H1 (cell line): ENCODE measurements around the gene MRE11. TPM values are rescaled to one million over a fixed set of nuclear protein-coding genes. Genes with fewer than 3 reads are reported as not detected.

Experiments
- CTCF ChIA-PET: fragments of 300-600 bp; sonication (Branson Sonifier 250); formaldehyde crosslinking; loops from one replicate; lab custom pipeline; 2021; ENCODE audit not compliant: partially characterized antibody; lab: Charles Lee
- POLR2A ChIA-PET: fragments of 300-600 bp; sonication (Branson Sonifier 250); formaldehyde crosslinking; loops from one replicate; lab custom pipeline; 2021; ENCODE audit warnings: inconsistent platforms; ENCODE audit not compliant: partially characterized antibody; lab: Charles Lee
- DNase-seq, 2 experiments: peaks; one replicate each; pipeline versions ENCODE4 v3.0.0 to v3.0.0-alpha.2; 2010 to 2022; ENCODE audit warnings: low spot score in 2 of 2, low read depth in 1 of 2, mixed read lengths in 1 of 2
- FAIRE-seq: peaks from 2 replicates; lab custom pipeline; 2011; peaks lifted over from hg19 to GRCh38; lab: Jason Lieb, UNC
- H2AFZ ChIP-seq: 2 replicates; pipeline ENCODE4 v1.8.1; 2012; ENCODE audit warnings: low read length, inconsistent platforms
- H2AK5ac ChIP-seq: 2 replicates; pipeline ENCODE4 v1.6.1; 2013; ENCODE audit warnings: low read depth, low read length
- H2BK120ac ChIP-seq: replicated peaks from 2 replicates; pipeline ENCODE3; 2013; ENCODE audit warnings: low read depth, low read length, inconsistent platforms
- H2BK12ac ChIP-seq: 2 replicates; pipeline ENCODE4 v1.6.1; 2013; ENCODE audit warnings: low read depth, low read length
- H2BK15ac ChIP-seq: 2 replicates; pipeline ENCODE4 v1.6.1; 2013; ENCODE audit warnings: low read length
- H2BK20ac ChIP-seq: 2 replicates; pipeline ENCODE4 v1.6.1; 2013; ENCODE audit warnings: low read length
- H2BK5ac ChIP-seq: 2 replicates; pipeline ENCODE4 v1.6.1; 2013; ENCODE audit warnings: low read depth, low read length
- H3K14ac ChIP-seq: 2 replicates; pipeline ENCODE4 v1.6.1; 2013; ENCODE audit warnings: inconsistent platforms; ENCODE audit not compliant: insufficient read length
- H3K18ac ChIP-seq: 2 replicates; pipeline ENCODE4 v1.6.1; 2013; ENCODE audit warnings: low read length; ENCODE audit errors: extremely low read depth
- H3K23ac ChIP-seq: 2 replicates; pipeline ENCODE4 v1.6.1; 2013; ENCODE audit warnings: inconsistent platforms; ENCODE audit not compliant: insufficient read length
- H3K23me2 ChIP-seq: 2 replicates; pipeline ENCODE4 v1.6.1; 2013; ENCODE audit warnings: low read depth, low read length
- H3K27ac ChIP-seq: 2 replicates; pipeline ENCODE4 v1.6.1; 2011; ENCODE audit warnings: low read depth, low read length, inconsistent platforms
- H3K27me3 ChIP-seq, 4 experiments: replicated peaks in 1 of 4; 1 replicate in 1 of 4; 2 replicates in 3 of 4; pipeline versions ENCODE4 v1.6.1 to v1.8.1; 2011 to 2013; ENCODE audit warnings: low read length in 3 of 4, mild to moderate bottlenecking in 3 of 4, inconsistent platforms in 2 of 4, mixed read lengths in 2 of 4, moderate library complexity in 1 of 4; ENCODE audit not compliant: control insufficient read depth in 3 of 4, insufficient read depth in 3 of 4; ENCODE audit errors: extremely low read depth in 1 of 4
- H3K36me3 ChIP-seq, 4 experiments: 2 replicates each; pipeline versions ENCODE4 v1.6.1 to v1.8.1; 2011 to 2013; ENCODE audit warnings: mild to moderate bottlenecking in 4 of 4, low read length in 3 of 4, moderate library complexity in 2 of 4, control low read depth in 1 of 4, inconsistent platforms in 1 of 4; ENCODE audit not compliant: insufficient read depth in 4 of 4, control insufficient read depth in 2 of 4
- H3K4ac ChIP-seq: replicated peaks from 2 replicates; pipeline ENCODE3; 2013; ENCODE audit warnings: low read length, low read depth, mixed read lengths, inconsistent platforms; ENCODE audit not compliant: insufficient read length
- H3K4me1 ChIP-seq, 4 experiments: replicated peaks in 1 of 4; 1 replicate in 1 of 4; 2 replicates in 3 of 4; pipeline versions ENCODE4 v1.6.1 to v1.8.1; 2011 to 2013; ENCODE audit warnings: low read length in 3 of 4, inconsistent platforms in 2 of 4, mixed read lengths in 1 of 4; ENCODE audit not compliant: insufficient read depth in 4 of 4, control insufficient read depth in 3 of 4
- H3K4me2 ChIP-seq, 2 experiments: 2 replicates each; pipeline versions ENCODE4 v1.6.1 to v1.8.1; 2011 to 2013; ENCODE audit warnings: low read depth in 2 of 2, low read length in 2 of 2, control low read depth in 1 of 2, inconsistent platforms in 1 of 2, mild to moderate bottlenecking in 1 of 2; ENCODE audit not compliant: insufficient read depth in 1 of 2
- H3K4me3 ChIP-seq, 4 experiments: fragments of 200-600, 300-600 bp in 1 of 4; sonication (generic), shearing (Covaris generic), sonication (Bioruptor Twin) in 1 of 4; 2 replicates each; pipeline versions ENCODE4 v1.5.1 to v1.8.1; 2011 to 2016; ENCODE audit warnings: low read length in 4 of 4, low read depth in 3 of 4, control low read depth in 2 of 4, inconsistent platforms in 2 of 4, mild to moderate bottlenecking in 2 of 4, mixed read lengths in 1 of 4, moderate library complexity in 1 of 4; ENCODE audit not compliant: insufficient read depth in 2 of 4; ENCODE audit errors: extremely low read depth in 1 of 4
- H3K56ac ChIP-seq: replicated peaks from 2 replicates; pipeline ENCODE3; 2013; ENCODE audit warnings: low read depth, mild to moderate bottlenecking, mixed read lengths, low read length, inconsistent platforms; ENCODE audit not compliant: insufficient read length
- H3K79me1 ChIP-seq: 2 replicates; pipeline ENCODE4 v1.6.1; 2013; ENCODE audit warnings: low read depth, low read length, control low read depth
- H3K79me2 ChIP-seq, 2 experiments: 2 replicates each; pipeline versions ENCODE4 v1.6.1 to v1.8.1; 2012 to 2013; ENCODE audit warnings: low read length in 2 of 2, mild to moderate bottlenecking in 2 of 2, inconsistent platforms in 1 of 2; ENCODE audit not compliant: insufficient read depth in 2 of 2, control insufficient read depth in 1 of 2
- H3K9ac ChIP-seq, 4 experiments: replicated peaks in 1 of 4; 1 replicate in 1 of 4; 2 replicates in 3 of 4; pipeline versions ENCODE4 v1.6.1 to v1.8.1; 2011 to 2013; ENCODE audit warnings: low read depth in 3 of 4, low read length in 3 of 4, control low read depth in 2 of 4, mild to moderate bottlenecking in 2 of 4, moderate library complexity in 2 of 4, inconsistent platforms in 1 of 4; ENCODE audit errors: extremely low read depth in 1 of 4
- H3K9me3 ChIP-seq, 2 experiments: 2 replicates each; pipeline versions ENCODE4 v1.6.1 to v1.8.1; 2012 to 2013; ENCODE audit warnings: mild to moderate bottlenecking in 2 of 2, moderate library complexity in 2 of 2, control low read depth in 1 of 2, inconsistent platforms in 1 of 2, low read depth in 1 of 2, low read length in 1 of 2, mixed read lengths in 1 of 2; ENCODE audit not compliant: insufficient read depth in 2 of 2
- H4K20me1 ChIP-seq, 2 experiments: replicated peaks in 1 of 2; 2 replicates each; pipeline versions ENCODE3 to v1.8.1; 2011 to 2013; ENCODE audit warnings: inconsistent platforms in 2 of 2, low read length in 2 of 2, mild to moderate bottlenecking in 1 of 2; ENCODE audit not compliant: insufficient read depth in 2 of 2, control insufficient read depth in 1 of 2
- H4K5ac ChIP-seq: 2 replicates; pipeline ENCODE4 v1.6.1; 2013; ENCODE audit warnings: low read length, low read depth, mixed read lengths, inconsistent platforms; ENCODE audit not compliant: insufficient read length
- H4K8ac ChIP-seq: 2 replicates; pipeline ENCODE4 v1.8.0; 2013; ENCODE audit warnings: mild to moderate bottlenecking, moderate library complexity, low read length, inconsistent platforms; ENCODE audit not compliant: insufficient read depth; ENCODE audit errors: extremely low read depth
- H4K91ac ChIP-seq: replicated peaks from 2 replicates; pipeline ENCODE3; 2013; ENCODE audit warnings: low read length, mixed read lengths, inconsistent platforms; ENCODE audit not compliant: insufficient read length
- ATF3 ChIP-seq: IDR thresholded peaks from 2 replicates; pipeline ENCODE4 v1.6.1; 2011; ENCODE audit warnings: low read depth, mild to moderate bottlenecking, low read length; ENCODE audit not compliant: insufficient read depth
- EGR1 ChIP-seq: IDR thresholded peaks from 2 replicates; pipeline ENCODE4 v1.6.1; 2011; ENCODE audit warnings: low read depth, low read length, borderline replicate concordance
- RAD21 ChIP-seq, 2 experiments: IDR thresholded peaks in 1 of 2; conservative IDR thresholded peaks in 1 of 2; 2 replicates each; pipeline ENCODE4 v1.6.1; 2011; ENCODE audit warnings: low read depth in 2 of 2, low read length in 2 of 2, improper control_type of control experiment in 1 of 2, inconsistent platforms in 1 of 2, mild to moderate bottlenecking in 1 of 2, moderate library complexity in 1 of 2
- RBBP5 ChIP-seq: IDR thresholded peaks from 2 replicates; pipeline ENCODE4 v1.7.1; 2012; ENCODE audit warnings: low read depth, mild to moderate bottlenecking, inconsistent platforms, low read length, moderate library complexity, borderline replicate concordance
- SP4 ChIP-seq: IDR thresholded peaks from 2 replicates; pipeline ENCODE4 v1.6.1; 2012; ENCODE audit warnings: low read length, inconsistent platforms
- TEAD4 ChIP-seq: IDR thresholded peaks from 2 replicates; pipeline ENCODE4 v1.6.1; 2012; ENCODE audit warnings: low read depth, low read length, inconsistent platforms, mixed read lengths
- ZNF274 ChIP-seq: IDR thresholded peaks from 2 replicates; pipeline ENCODE4 v1.7.0; 2012; ENCODE audit warnings: low read length, borderline replicate concordance; ENCODE audit errors: extremely low read depth
- WGBS, 2 experiments: shearing (Covaris generic) in 1 of 2; methylation state at CpG; one replicate each; pipeline versions ENCODE4 v1.1.6 to v1.1.7; 2013 to 2015; ENCODE audit warnings: low lambda C conversion rate in 2 of 2, mixed read lengths in 2 of 2, inconsistent platforms in 1 of 2, low coverage in 1 of 2, missing lambda C conversion rate in 1 of 2; ENCODE audit not compliant: insufficient replicate concordance in 2 of 2, insufficient coverage in 1 of 2, insufficient read length in 1 of 2; ENCODE audit errors: extremely low coverage in 1 of 2, missing lambda C conversion rate in 1 of 2; 5-methylcytosine and 5-hydroxymethylcytosine counted together
- polyA plus RNA-seq, 7 experiments: library from polyadenylated mRNA; depleted of rRNA in 3 of 7; stranded (reverse) in 5 of 7; unstranded in 2 of 7; fragments of >200 nt in 5 of 7; fragments of 200-250 nt in 2 of 7; gene quantifications; 1 replicate in 5 of 7; 2 replicates in 1 of 7; 4 replicates in 1 of 7; pipeline versions ENCODE4 v1.2.1 to v1.2.3, GENCODE V29; 2011 to 2013; ENCODE audit warnings: missing spikeins in 2 of 7, mixed read lengths in 2 of 7
- total RNA-seq: library from RNA; stranded (reverse); fragmentation: NEBNext Ultra II Directional; extraction: Animal tissue kit (Norgen Biotek cat#: 25700); gene quantifications from 2 replicates; pipeline ENCODE4 v1.2.1, GENCODE V29; 2021

MRE11 gene
- total and polyA plus RNA-seq, 2 of the 8 experiments (the other 6 are each of a cell fraction or from before 2014, with no cell fraction given) = 7.2 to 43.4 TPM

- POLR2A ChIA-PET = no interaction called here
- H3K4me2 ChIP-seq = no peak overlapping the region
- H3K4ac ChIP-seq = no peak overlapping the region
- no peak for FAIRE-seq
- 85% methylated on average over 2 of the region's 2 CpGs; no CpG with 5 or more reads in 1 of the 2 experiments for WGBS, 2 experiments
- no peak overlapping the region for H3K27ac ChIP-seq
- H3K14ac ChIP-seq = no peak overlapping the region
- no peak overlapping the region for H2AK5ac ChIP-seq
- H2AFZ ChIP-seq = no peak overlapping the region
- H3K27me3 ChIP-seq = peaks cover 0 to 14% (median 13%) of the 10 kb centered on the region in 4 experiments; a peak in 5 of 7 replicates
- no peak overlapping the region for H2BK12ac ChIP-seq
- no peaks in the 10 kb centered on the region for H3K79me2 ChIP-seq
- no peak overlapping the region for H4K5ac ChIP-seq
- no peaks in the 10 kb centered on the region for H3K9me3 ChIP-seq
- no peak overlapping the region for H3K9ac ChIP-seq
- no peak overlapping the region for H3K4me3 ChIP-seq
- no peaks in the 10 kb centered on the region; the same call in 1 of the 2 replicates for H3K79me1 ChIP-seq
- peaks cover 0 to 4% (median 0%) of the 10 kb centered on the region in 4 experiments; a peak in 2 of 7 replicates for H3K4me1 ChIP-seq
- no peak overlapping the region for H3K23ac ChIP-seq
- no peak overlapping the region for H2BK15ac ChIP-seq
- no peak overlapping the region for H3K18ac ChIP-seq
- H3K36me3 ChIP-seq = no peaks in the 10 kb centered on the region
- H3K23me2 ChIP-seq = peaks cover 9% of the 10 kb centered on the region
- no peak overlapping the region for H2BK5ac ChIP-seq
- H4K8ac ChIP-seq = no peak overlapping the region
- H3K56ac ChIP-seq = no peak overlapping the region
- DNase-seq = no peak
- no peak for TF ChIP-seq ZNF274
- TF ChIP-seq RAD21 (IDR thresholded peaks at IDR 0.05 in 1 of 2, conservative IDR thresholded peaks at IDR 0.05 in 1 of 2; ENCODE audit: low read depth in 2 of 2, low read length in 2 of 2) = no peak
- TF ChIP-seq RBBP5 = no peak
- TF ChIP-seq TEAD4 = no peak
- TF ChIP-seq SP4 = no peak
- TF ChIP-seq ATF3 = no peak
- TF ChIP-seq EGR1 = no peak
- CTCF ChIA-PET = interaction anchor here (1.0 to 2.8 kb wide), 3 partner anchors 11 to 209 kb away, joined by 3 to 10 read pairs (median 3); no protein-coding TSS in a partner anchor
- peaks cover 0 to 2% of the 10 kb centered on the region in 2 experiments for H4K20me1 ChIP-seq
- H4K91ac ChIP-seq = no peak overlapping the region
- H2BK20ac ChIP-seq = no peak overlapping the region
- no peak overlapping the region for H2BK120ac ChIP-seq
Observed at GRCh38 chr11:94515398-94515797, 21.8 kb upstream of the MRE11 start.
